HEK293T (cell line): Measurements from ENCODE around the gene ZHX3.

Experiments
- CTCF ChIA-PET: fragments of 350-600 bp; formaldehyde crosslinking; extraction: SDS; loops from one replicate; lab custom pipeline; 2021; ENCODE audit warnings: antibody characterized with exemption, inconsistent platforms; lab: Yijun Ruan, JAX
- POLR2A ChIA-PET: fragments of 350-600 bp; formaldehyde crosslinking; extraction: SDS; loops from one replicate; lab custom pipeline; 2020; ENCODE audit warnings: antibody characterized with exemption, inconsistent platforms; lab: Yijun Ruan, JAX
- DNase-seq: peaks from one replicate; pipeline ENCODE4 v3.0.0; 2012; ENCODE audit warnings: mixed read lengths; ENCODE audit errors: extremely low spot score
- ARNT ChIP-seq: fragments of 450-650 bp; IDR thresholded peaks from 2 replicates; pipeline ENCODE4 v1.6.1; 2017; ENCODE audit warnings: mild to moderate bottlenecking
- BHLHE40 ChIP-seq: fragments of 450-650 bp; IDR thresholded peaks from 2 replicates; pipeline ENCODE4 v1.6.1; 2016; ENCODE audit warnings: mild to moderate bottlenecking, moderate library complexity, borderline replicate concordance
- CTBP1 ChIP-seq: fragments of 450-650 bp; IDR thresholded peaks from 2 replicates; pipeline ENCODE4 v1.6.1; 2016; ENCODE audit warnings: borderline replicate concordance
- ELF4 ChIP-seq: fragments of 450-650 bp; IDR thresholded peaks from 2 replicates; pipeline ENCODE4 v1.6.1; 2017; ENCODE audit warnings: antibody characterized with exemption
- FOXA1 ChIP-seq: fragments of 450-650 bp; IDR thresholded peaks from 2 replicates; pipeline ENCODE4 v1.6.1; 2016; ENCODE audit warnings: mild to moderate bottlenecking
- FOXK2 ChIP-seq: fragments of 450-650 bp; IDR thresholded peaks from 2 replicates; pipeline ENCODE4 v1.6.1; 2016; ENCODE audit warnings: mild to moderate bottlenecking
- FOXM1 ChIP-seq: fragments of 450-650 bp; IDR thresholded peaks from 2 replicates; pipeline ENCODE4 v1.6.1; 2017; ENCODE audit warnings: mild to moderate bottlenecking, borderline replicate concordance
- HDGF ChIP-seq: fragments of 450-650 bp; IDR thresholded peaks from 2 replicates; pipeline ENCODE4 v1.6.1; 2017; ENCODE audit warnings: antibody characterized with exemption, borderline replicate concordance
- L3MBTL2 ChIP-seq: fragments of 450-650 bp; conservative IDR thresholded peaks from 2 replicates; pipeline ENCODE4 v1.6.1; 2016; ENCODE audit warnings: mild to moderate bottlenecking
- LEF1 ChIP-seq: fragments of 450-650 bp; IDR thresholded peaks from 2 replicates; pipeline ENCODE4 v1.6.1; 2017; ENCODE audit warnings: mild to moderate bottlenecking, borderline replicate concordance
- NFRKB ChIP-seq: fragments of 450-650 bp; IDR thresholded peaks from 2 replicates; pipeline ENCODE4 v1.6.1; 2016; ENCODE audit warnings: mild to moderate bottlenecking, moderate library complexity
- PKNOX1 ChIP-seq: fragments of 450-650 bp; IDR thresholded peaks from 2 replicates; pipeline ENCODE4 v1.6.1; 2016
- SP1 ChIP-seq: fragments of 450-650 bp; IDR thresholded peaks from 2 replicates; pipeline ENCODE4 v1.6.1; 2017
- SUZ12 ChIP-seq: fragments of 450-650 bp; IDR thresholded peaks from 2 replicates; pipeline ENCODE4 v1.6.1; 2016; ENCODE audit warnings: mild to moderate bottlenecking
- TARDBP ChIP-seq: fragments of 450-650 bp; IDR thresholded peaks from 2 replicates; pipeline ENCODE4 v1.6.1; 2016
- ZNF384 ChIP-seq: fragments of 450-650 bp; IDR thresholded peaks from 2 replicates; pipeline ENCODE4 v1.6.1; 2016

The ZHX3 gene

DNA sequence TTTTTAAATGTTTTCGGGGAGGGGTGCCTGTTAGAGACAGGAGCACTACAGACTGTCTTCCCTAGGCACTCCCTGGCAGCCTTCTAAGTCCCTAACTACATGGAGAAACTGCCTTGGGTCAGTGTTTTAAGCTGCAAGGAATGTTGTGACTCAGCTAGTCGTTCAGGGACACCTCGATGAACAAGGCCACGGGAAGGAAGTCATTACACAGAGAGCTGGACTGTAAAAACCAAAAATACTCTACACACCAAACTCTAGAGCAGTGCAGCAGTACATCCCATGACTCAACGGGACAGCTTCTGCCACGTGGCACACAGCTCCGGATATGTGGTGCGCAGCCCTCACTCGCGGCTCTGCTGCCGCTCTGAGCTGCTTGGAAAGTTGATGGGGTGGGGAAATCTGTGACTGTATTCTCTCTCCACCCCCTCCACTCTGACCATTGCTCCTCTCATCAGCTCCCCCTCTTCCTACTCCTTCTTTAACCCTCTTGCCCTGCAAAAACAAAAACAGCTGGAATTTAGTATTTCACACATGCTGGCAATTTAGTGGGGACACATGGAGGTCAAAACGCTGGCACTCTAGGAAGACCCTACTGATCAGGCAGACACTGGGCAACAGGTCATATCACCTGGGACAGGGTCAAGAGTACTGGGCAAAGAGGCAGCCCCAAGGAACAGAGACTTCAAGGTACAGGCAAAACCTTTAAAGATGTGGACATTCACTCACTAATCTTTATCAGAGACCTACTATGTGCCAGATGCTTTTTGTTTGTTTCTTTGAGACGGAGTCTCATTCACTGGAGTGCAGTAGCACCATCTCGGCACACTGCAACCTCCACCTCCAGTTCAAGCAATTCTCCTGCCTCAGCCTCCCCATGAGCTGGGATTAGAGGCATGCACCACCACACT is 12.2 kb upstream of the ZHX3 start:
- TF ChIP-seq ELF4 = no peak

GRCh38 chr20:41327178-41327577 is 9.6 kb upstream of the ZHX3 start:
- ChIA-PET CTCF (interaction anchor here (2.1 kb wide), 1 partner anchor 12 kb away, joined by 10 read pairs; the partner anchor contains the start of gene LPIN3), POLR2A (interaction anchor here (2.9 kb wide), 1 partner anchor 10 kb away, joined by 11 read pairs; the partner anchor contains the start of gene ZHX3)
- TF ChIP-seq PKNOX1 = peak; percentile 69
- TF ChIP-seq L3MBTL2 = no peak
- no peak for DNase-seq

More for the DNA sequence above, 12.2 kb upstream of the ZHX3 start:
- DNase-seq = no peak
- CTCF ChIA-PET = interaction anchor here (0.6 to 1.4 kb wide), 2 partner anchors 36 to 157 kb away, joined by 5 to 7 read pairs; no protein-coding TSS in a partner anchor
- POLR2A ChIA-PET = interaction anchor here (1.1 to 1.2 kb wide), 2 partner anchors 12 to 157 kb away, joined by 3 to 8 read pairs; partner anchors contain the start of gene ZHX3

DNA sequence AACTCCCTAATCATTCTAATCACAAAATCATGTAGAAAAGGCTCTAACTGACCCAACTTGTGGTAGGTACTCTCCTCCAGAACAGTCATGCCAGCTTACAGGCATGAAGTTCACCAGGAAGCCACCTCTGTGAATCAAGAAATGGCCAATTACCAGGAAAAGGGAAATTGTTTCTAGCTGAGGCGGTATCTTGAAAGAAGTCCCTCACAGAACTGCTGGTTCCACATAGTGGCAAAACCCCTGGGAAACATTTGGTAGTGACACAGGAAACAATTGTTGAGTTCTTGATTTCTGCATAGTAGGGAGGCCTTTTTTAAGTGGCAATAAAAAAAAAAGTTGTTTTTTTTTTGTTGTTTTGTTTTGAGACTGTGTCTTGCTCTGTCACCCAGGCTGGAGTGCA is 3.4 kb upstream of the ZHX3 start:
- POLR2A ChIA-PET = no interaction called here
- CTCF ChIA-PET = interaction anchor here (0.6 kb wide), 1 partner anchor 257 kb away, joined by 3 read pairs; no protein-coding TSS in a partner anchor
- TF ChIP-seq ARNT (no peak), LEF1 (no peak)
- no peak for DNase-seq

DNA sequence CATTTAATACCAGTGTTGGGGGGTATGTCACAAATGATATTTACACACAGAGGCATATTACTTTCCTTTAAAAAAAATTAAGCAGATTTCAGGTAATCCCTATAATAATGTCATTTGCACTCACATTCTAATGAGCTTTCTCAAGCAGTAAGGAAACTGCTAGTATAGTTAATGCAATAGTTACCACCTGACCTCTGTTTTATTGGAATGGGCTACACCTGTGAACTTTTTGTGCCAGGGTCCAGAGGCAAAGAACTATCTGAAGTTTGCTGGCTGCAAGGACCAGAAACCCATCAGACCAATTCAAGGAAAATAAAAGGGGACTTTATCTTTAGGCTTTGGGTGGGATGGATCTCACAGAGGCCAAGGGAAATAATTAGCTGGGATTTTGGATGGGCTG is 2.9 kb upstream of the ZHX3 start:
- POLR2A ChIA-PET = no interaction called here

DNA sequence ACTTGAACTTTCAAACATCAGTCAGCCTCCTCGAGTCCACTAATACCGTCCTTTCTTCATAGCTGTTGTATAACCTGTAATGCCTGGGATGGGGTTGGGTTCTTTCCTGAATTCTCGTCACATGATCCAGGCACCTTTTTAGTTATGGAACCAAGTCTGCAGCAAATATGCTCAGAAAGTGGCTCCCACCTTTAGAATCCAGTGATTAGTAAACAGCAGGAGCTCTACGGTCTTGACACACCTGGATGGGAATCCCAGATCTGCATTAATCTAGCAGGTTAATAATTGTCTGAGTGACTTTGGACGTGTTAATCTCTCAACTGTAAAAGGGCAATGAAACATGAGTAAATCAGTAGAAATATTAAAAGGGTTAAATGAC is 729 bp upstream of the ZHX3 start:
- CTCF ChIA-PET = interaction anchor here (1.3 kb wide), 1 partner anchor 355 kb away, joined by 3 read pairs; no protein-coding TSS in a partner anchor
- DNase-seq = no peak
- POLR2A ChIA-PET = interaction anchor here (0.7 to 2.7 kb wide), 4 partner anchors 9 to 22 kb away, joined by 3 to 11 read pairs (median 7); no protein-coding TSS in a partner anchor

More for the DNA sequence above, 2.9 kb upstream of the ZHX3 start:
- DNase-seq = no peak
- CTCF ChIA-PET = no interaction called here
- TF ChIP-seq FOXM1 (no peak), ZNF384 (no peak), SUZ12 (no peak), FOXA1 (no peak), NFRKB (no peak), ARNT (no peak), BHLHE40 (no peak), CTBP1 (no peak), TARDBP (no peak)

DNA sequence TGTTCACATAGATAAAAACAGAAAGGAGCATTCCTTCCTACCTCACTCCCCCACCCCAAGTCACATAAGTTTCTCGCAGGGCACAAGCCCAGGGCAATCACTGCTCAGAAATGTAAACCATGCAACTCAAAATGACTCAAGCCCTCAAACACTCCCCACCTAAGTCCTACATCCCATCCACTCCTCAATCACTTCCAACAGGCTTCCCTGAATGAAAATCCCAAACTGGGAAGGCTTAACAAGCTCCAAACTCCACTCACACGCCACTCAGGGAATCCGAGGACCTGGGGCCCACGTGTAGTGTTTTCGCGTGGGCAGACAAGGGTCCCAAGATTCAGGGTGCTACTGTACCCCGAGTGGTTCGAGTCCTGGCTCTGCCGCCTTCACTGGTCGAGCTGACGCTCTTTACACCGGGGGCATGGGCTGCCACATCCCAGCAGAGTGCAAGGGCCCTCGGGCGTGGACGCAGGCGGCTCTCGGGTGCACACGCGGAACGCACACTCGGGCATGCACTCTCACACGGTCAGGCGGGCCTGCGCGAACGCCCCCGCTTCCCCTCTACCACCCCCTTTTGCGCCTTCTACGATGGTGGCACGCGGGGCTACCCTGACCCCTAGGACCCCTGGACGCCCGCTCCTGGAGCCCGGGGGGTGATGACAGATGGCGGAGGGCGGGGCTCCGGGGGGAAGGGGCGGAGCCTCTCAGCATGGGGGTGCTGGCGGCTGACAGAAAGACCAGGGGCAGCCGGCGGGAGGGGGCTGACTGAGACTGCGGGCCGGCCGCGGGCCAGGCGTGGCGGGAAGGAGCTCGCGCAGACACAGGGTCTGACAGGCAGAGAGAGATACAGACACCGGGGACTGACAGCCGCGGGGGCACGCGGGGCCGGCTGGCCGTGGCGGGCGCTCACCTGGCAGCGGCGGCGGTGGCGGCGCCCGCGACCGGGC is 657 bp downstream of the ZHX3 start:
- DNase-seq = peak; percentile 83
- POLR2A ChIA-PET = interaction anchor here (1.0 to 2.7 kb wide), 6 partner anchors 8 to 85 kb away, joined by 3 to 11 read pairs (median 4); no protein-coding TSS in a partner anchor

More for the DNA sequence above, 729 bp upstream of the ZHX3 start:
- TF ChIP-seq CTBP1 (no peak), HDGF (no peak), LEF1 (no peak), FOXA1 (no peak), SUZ12 (no peak)

More for the DNA sequence above, 657 bp downstream of the ZHX3 start:
- TF ChIP-seq ARNT = no peak
- no peak for TF ChIP-seq FOXA1
- no peak for TF ChIP-seq SP1
- peak; percentile 61 for TF ChIP-seq PKNOX1
- 0 out of 2 replicates have a peak, but pooled peaks have one; percentile 29 for TF ChIP-seq TARDBP
- no peak for TF ChIP-seq ZNF384
- TF ChIP-seq L3MBTL2 = peak; percentile 41
- TF ChIP-seq CTBP1 = no peak
- TF ChIP-seq SUZ12 = no peak
- TF ChIP-seq FOXK2 = no peak
- no peak; the same call in 1 of the 2 replicates for TF ChIP-seq FOXM1
- TF ChIP-seq BHLHE40 = no peak
- TF ChIP-seq LEF1 = no peak
- TF ChIP-seq HDGF = no peak
- CTCF ChIA-PET = interaction anchor here (0.7 kb wide), 1 partner anchor 144 kb away, joined by 4 read pairs; no protein-coding TSS in a partner anchor
